ENCODE measurements around the gene CACNB2.

Gene CACNB2

DNA sequence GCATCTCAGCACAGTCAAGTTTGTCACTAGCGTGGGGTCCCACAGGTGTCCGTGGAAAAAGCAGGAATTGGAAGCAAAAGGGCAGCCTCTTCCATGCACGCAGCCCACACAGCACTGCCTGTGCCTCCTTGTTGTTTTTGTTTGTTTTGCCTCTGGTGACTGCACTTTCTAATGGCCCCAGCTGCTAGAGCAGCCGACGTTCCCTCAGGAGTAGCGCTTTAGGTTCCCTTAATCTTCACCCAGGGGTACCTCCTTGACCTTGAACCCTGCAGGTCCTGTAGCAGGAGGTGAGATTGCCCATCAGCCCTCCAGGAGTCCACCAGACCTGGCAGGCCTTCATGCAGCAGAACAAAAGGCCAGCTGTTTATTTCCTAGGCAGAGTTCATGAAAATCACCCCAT lies 210.1 kb downstream of the CACNB2 start:
- Histone ChIP-seq H3K27me3 (no peaks in the 10 kb centered on the region), H3K9me3 (no peaks in the 10 kb centered on the region), H3K4me3 (ENCODE audit: low read depth in 1 of 2, low read length in 1 of 2) (no peak overlapping the region), H3K36me3 (no peaks in the 10 kb centered on the region), H3K27ac (no peak overlapping the region), H3K4me1 (ENCODE audit: control insufficient read depth in 1 of 2, insufficient read depth in 1 of 2, low read depth in 1 of 2, low read length in 1 of 2) (no peaks in the 10 kb centered on the region)
- TF ChIP-seq, protein P1, sequence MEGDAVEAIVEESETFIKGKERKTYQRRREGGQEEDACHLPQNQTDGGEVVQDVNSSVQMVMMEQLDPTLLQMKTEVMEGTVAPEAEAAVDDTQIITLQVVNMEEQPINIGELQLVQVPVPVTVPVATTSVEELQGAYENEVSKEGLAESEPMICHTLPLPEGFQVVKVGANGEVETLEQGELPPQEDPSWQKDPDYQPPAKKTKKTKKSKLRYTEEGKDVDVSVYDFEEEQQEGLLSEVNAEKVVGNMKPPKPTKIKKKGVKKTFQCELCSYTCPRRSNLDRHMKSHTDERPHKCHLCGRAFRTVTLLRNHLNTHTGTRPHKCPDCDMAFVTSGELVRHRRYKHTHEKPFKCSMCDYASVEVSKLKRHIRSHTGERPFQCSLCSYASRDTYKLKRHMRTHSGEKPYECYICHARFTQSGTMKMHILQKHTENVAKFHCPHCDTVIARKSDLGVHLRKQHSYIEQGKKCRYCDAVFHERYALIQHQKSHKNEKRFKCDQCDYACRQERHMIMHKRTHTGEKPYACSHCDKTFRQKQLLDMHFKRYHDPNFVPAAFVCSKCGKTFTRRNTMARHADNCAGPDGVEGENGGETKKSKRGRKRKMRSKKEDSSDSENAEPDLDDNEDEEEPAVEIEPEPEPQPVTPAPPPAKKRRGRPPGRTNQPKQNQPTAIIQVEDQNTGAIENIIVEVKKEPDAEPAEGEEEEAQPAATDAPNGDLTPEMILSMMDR (IDR thresholded peaks at IDR 0.05), result no peak

DNA sequence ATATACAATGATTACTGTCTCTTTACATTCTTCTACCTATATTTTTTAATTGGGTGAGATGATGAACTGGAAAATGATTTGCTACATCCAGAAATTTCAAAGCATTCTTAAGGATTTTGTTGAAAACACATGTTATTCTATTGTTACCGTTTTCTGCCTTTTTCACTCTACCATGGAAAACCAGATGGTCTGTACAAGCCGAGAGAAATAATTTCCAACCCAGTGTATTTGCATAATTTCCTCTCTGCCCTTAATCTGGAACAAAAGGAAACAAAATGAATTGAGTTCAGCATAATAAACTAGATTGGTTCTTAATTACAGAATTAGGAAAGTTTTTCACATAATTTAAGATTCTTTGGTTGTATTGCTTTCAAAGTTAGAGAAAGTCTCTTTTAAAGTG lies 211.2 kb downstream of the CACNB2 start:
- Histone ChIP-seq H3K27ac (no peak overlapping the region), H3K36me3 (no peaks in the 10 kb centered on the region), H3K4me3 (ENCODE audit: low read depth in 1 of 2, low read length in 1 of 2) (no peak overlapping the region), H3K4me1 (ENCODE audit: control insufficient read depth in 1 of 2, insufficient read depth in 1 of 2, low read depth in 1 of 2, low read length in 1 of 2) (no peaks in the 10 kb centered on the region), H3K9me3 (no peaks in the 10 kb centered on the region), H3K27me3 (no peaks in the 10 kb centered on the region)
- TF ChIP-seq, protein P1 (IDR thresholded peaks at IDR 0.05), result no peak

DNA sequence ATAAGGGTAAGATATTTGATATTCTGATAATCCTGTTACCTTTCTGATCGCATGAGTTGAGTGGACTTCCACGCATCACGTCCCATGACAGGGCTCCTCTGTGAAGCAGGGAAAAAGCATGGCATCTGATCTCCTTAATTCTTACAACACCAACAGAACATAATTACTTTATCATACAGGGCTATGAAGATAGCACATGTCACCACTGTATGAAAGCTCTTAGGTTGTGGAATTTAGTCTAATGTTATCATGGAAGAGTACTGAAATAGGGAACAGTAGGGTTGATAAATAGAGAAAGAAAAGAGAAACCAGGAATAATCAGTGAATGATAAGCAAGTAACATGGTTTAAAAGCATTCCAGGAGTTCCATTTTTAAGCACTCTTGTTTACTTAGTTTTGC lies 212.0 kb downstream of the CACNB2 start:
- Histone ChIP-seq H3K4me3 (ENCODE audit: low read depth in 1 of 2, low read length in 1 of 2) (no peak overlapping the region), H3K27ac (no peak overlapping the region), H3K4me1 (ENCODE audit: control insufficient read depth in 1 of 2, insufficient read depth in 1 of 2, low read depth in 1 of 2, low read length in 1 of 2) (no peaks in the 10 kb centered on the region), H3K9me3 (no peaks in the 10 kb centered on the region), H3K27me3 (no peaks in the 10 kb centered on the region), H3K36me3 (no peaks in the 10 kb centered on the region)
- TF ChIP-seq, protein P1 (IDR thresholded peaks at IDR 0.05), result no peak

DNA sequence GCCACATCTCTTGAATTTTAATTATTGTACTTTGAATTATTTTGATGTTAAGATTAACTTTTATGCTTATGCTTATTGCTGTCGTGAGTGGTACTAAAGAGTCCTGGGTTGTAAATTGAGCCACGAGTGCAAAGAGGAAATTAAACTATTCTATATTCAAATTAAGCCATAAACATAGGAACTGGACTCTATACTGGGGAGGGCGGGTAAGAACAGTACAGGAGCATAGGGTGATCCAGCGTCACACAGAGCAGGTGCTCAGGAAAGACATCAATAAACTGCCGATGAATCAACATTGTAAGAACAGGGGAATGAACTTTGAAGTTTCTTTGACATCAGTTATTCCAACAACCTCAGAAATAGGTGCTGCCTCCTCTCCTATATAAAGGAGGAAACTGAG lies 219.6 kb downstream of the CACNB2 start:
- TF ChIP-seq, protein P1 (IDR thresholded peaks at IDR 0.05), result no peak
- Histone ChIP-seq H3K36me3 (no peaks in the 10 kb centered on the region), H3K9me3 (no peaks in the 10 kb centered on the region)

DNA sequence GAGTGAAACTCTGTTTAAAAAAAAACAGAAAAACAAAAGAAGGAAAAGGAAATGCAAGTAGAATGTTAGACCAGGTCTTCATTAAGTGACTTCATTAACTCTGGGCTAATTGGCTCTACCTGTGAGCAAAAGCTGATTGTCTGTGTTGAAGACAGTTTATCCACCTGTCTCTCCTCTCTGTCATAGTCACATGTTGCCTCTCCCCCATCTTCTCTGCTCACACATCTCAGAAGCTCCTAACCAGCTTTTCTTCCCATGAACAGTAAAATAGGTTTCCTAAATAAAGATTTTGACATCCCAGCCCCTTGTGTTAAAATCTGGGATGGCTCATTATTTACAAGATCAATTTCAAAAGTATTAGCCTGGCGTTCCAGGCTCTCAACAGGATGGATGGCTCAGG lies 222.7 kb downstream of the CACNB2 start:
- no peak overlapping the region for H3K27ac ChIP-seq
- H3K4me1 ChIP-seq (ENCODE audit: control insufficient read depth in 1 of 2, insufficient read depth in 1 of 2, low read depth in 1 of 2, low read length in 1 of 2), result no peaks in the 10 kb centered on the region
- TF ChIP-seq, protein P1 (IDR thresholded peaks at IDR 0.05), result no peak
- H3K9me3 ChIP-seq, result no peaks in the 10 kb centered on the region
- no peak overlapping the region for H3K4me3 ChIP-seq (ENCODE audit: low read depth in 1 of 2, low read length in 1 of 2)
- no peaks in the 10 kb centered on the region for H3K27me3 ChIP-seq
- no peaks in the 10 kb centered on the region for H3K36me3 ChIP-seq

More for the DNA sequence above, 219.6 kb downstream of the CACNB2 start:
- Histone ChIP-seq H3K4me1 (ENCODE audit: control insufficient read depth in 1 of 2, insufficient read depth in 1 of 2, low read depth in 1 of 2, low read length in 1 of 2) (no peaks in the 10 kb centered on the region), H3K27ac (no peak overlapping the region), H3K4me3 (ENCODE audit: low read depth in 1 of 2, low read length in 1 of 2) (no peak overlapping the region), H3K27me3 (no peaks in the 10 kb centered on the region)
